GM23248 (cell line): ENCODE measurements around the gene CMIP.

Source experiments
- EZH2 ChIP-seq: fragments of 200-600 bp; sonication (generic); IDR thresholded peaks from 2 replicates; pipeline ENCODE4 v1.6.1; 2018; ENCODE audit warnings: antibody characterized with exemption, mild to moderate bottlenecking; ENCODE audit not compliant: insufficient read depth, poor library complexity, severe bottlenecking
- EZH2phosphoT487 ChIP-seq: fragments of 200-600 bp; sonication (generic); IDR thresholded peaks from 2 replicates; pipeline ENCODE4 v1.6.1; 2018; ENCODE audit warnings: antibody characterized with exemption, moderate library complexity, mild to moderate bottlenecking, low read depth; ENCODE audit not compliant: insufficient read depth

- TF ChIP-seq EZH2 (no peak), EZH2phosphoT487 (no peak)
Observed at GRCh38 chr16:81587626-81588160, 143.1 kb downstream of the CMIP start.
